Right hindlimb (tissue), 1 donor: ENCODE measurements around the gene MPP7.

Experiments used
- DNase-seq: peaks from one replicate; pipeline ENCODE4 v3.0.0-alpha.2; 2018

MPP7 gene

GRCh38 chr10:28263136-28263857 lies 39.6 kb downstream of the MPP7 start:
- no peak for DNase-seq

- no peak for DNase-seq
Measured at GRCh38 chr10:28256776-28257175, 46.1 kb downstream of the MPP7 start.

- DNase-seq: no peak
Measured at GRCh38 chr10:28254290-28254985, 48.4 kb downstream of the MPP7 start.

- no peak for DNase-seq
Measured at GRCh38 chr10:28253169-28253785, 49.6 kb downstream of the MPP7 start.
